T follicular helper cell (primary cell): ENCODE results near the gene GSK3A.

ENCODE experiments used
- DNase-seq: peaks from one replicate; pipeline ENCODE4 v3.0.0-alpha.2; 2020; ENCODE audit warnings: low read depth

The GSK3A gene

DNA sequence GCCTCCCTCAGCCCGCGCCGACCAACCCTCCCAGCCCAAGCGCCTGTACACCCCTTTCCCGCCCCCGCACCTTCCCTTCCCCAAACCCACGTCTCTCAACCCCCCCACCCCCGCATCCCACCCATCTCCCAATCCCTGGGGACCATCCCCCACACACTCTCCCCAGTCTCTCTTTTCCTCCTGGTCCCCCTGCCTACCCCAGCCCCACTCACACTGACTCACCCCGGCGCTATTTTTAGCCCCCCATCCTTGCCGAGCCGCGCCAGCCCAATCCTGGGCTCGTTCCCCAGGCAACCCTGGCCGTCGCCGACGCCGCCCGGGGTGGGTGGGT, 38.4 kb upstream of the GSK3A start:
- DNase-seq: peak; percentile 23

DNA sequence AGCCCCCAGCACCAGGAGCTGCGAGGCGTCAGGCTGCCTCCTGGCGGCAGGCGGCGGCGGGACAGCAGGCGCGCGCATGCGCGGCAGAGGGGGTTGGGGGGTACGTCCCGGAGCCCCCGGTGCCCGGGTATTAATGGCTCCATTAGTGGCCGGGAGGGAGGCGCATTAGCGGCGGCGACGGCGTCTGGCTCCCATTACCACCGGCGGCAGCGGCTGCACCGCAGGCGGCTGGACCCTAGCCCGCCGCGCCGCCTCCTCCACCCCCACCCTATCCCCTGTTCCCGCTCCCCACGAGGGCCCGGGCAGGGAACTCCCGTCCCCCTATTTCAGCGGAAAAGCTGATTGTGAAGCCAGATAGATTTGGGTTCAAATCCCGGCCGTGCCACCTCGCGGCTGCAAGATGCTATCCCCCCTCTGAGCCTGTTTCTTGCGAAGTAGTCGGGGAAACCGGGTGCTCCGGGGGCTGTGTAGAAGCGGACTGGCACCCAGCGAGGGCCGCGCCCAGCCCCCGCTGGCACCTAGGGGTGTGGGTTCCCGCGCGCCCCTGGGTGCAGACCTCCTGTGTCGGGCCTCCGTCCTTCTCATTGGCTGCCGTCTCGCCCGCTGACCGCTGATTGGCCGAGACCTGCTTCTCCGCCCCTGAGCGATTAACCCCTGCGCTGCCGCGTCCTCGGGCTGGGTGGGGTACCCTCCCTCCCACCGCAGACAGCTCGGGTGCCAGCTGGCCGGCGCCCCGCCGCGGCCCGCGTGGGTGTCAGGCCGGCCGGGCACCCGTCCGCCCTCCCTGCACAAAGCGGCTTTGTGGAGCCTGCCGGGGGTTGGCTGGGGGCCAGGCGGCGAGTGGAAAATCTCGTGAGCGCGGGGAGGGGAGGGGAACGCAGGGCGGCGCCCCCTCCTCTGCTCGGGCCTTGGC, 37.8 kb upstream of the GSK3A start:
- DNase-seq: peak; percentile 80

DNA sequence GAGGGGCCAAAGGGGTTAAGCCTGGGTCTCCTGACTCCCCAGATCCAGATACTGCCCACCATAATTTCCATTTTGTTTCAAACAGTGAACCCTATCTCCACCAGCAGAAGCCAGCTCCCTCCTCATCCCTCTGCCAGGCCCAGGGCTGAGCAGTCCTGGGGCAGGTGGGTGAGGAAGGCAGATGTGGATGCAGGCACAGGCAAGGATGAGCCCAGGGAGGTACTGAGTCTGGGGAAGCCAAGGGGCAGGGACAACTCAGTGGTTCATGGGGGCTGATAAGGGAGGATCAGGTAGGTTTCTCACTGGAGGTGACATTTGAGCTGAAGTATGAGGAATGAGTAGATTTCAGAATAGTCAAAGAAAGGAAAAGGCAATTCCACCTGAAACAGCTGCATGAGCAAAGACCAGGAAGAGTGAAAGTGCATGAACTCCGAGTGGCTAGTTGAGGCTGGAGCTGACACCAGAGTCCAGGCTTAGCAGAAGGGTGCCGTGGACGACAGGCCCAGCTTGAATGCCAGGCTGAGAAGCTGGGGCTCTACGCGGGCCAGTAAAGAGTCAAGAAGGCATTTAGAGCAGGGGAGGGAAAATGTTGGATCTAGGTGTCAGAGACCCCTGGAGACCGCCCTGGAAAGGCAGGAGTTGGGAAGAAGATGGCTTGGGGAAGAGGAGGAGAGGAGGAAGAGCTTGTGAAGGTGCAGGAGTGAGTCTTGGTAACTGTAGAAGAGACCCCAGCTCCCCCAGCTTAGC, 36.9 kb upstream of the GSK3A start:
- no peak for DNase-seq

DNA sequence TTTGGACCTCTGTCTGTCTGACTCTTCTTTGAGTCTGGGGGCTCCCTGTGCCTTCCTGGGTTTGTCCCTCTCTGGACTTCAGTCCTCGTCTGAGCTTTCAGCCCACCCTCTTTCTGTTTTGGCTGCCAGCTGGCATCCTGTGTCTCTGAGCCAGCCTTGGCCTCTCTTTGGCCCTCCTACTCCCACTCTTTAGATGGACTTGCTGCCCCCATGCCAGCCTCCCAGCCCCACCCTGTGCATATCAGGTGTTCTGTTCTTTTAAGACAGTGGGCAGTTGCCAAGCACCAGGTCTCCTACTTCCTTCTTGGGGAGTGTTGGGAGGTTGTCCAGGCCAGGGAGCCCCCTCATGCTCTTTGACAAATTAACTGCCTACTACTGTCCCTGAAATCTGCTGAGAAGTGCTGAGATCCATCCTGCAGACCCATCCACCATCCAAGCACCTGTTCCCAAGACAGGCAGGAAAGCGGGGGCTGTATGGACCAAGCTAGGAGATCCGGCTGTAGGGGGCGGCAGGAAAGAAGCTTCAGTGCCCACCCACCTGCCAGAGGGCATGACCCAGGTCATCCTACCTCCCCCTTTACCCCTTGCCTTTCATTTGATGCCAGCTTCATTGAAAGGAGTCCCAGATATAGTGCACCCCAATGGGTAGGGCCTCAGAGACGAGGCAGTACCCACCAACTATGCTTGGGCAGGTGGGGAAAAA, 36.2 kb upstream of the GSK3A start:
- DNase-seq: no peak

DNA sequence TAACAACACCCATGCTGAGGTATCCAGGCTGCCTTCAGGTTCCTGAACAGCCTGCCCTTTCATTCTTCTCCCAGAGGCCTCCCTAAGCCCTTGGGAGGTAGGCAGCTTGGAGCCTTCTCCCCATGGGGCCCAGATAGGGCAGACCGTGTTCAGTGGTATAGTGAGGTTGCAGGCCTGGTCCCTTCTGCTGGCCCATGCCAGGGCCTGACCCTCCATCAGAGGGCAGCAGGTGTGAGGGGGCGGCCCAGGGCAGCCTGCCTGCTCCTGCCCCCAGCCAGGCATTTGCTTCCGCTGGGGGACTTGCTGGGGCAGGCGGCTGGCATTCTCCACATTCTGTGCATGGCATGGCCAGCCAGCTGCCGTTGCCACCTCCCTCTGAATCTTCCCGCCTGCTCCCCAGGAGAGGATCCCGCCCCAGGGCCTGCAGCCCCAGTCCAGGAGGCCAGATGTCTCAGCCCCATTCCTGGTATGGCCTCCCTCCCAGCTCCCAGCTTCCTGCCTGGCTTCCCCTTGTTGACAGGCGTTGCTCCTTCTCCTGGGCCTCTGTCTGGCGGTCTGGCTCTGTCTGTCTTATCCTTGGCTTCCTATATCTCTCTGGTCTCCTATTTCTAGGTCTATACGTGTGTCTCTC, 35.5 kb upstream of the GSK3A start:
- DNase-seq: no peak

DNA sequence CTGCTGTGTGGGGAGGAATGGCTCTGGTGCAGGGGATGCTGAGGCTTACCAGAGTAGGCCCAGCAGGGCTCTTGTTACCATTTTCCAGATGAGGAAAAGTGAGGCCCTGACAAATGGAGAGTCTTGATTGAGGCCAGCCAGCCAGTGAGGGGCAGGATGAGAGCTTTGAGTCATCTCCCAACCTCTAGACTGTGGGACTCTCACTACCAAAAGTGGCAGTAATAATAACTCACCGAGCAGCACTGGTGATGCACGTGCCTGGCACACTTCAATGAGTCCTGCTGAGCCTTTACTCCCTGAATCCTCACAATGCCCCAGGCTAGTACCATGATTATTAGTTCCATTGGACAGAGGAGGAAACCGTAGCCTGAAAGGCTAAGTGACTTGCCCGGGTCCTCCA, 34.4 kb upstream of the GSK3A start:
- DNase-seq: no peak

DNA sequence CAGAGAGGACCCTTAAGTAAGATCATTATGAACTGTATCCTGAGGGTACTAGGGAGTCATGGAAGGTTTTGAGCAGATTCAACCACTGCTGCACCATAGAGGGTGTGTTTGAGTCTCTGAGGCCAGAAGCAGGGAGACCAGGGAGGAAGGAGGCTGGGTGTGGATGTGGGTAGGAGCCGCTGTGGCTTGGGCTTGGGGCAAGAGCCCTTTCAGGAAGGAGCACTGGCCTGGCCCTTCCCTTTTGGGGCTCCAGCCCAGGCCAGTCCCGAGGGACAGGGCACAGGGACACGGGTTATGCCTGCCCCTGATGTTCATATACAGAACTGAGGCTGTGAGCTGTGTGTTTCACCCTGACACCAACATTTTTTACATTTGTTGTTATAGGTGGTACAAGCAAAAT, 33.9 kb upstream of the GSK3A start:
- DNase-seq: no peak

DNA sequence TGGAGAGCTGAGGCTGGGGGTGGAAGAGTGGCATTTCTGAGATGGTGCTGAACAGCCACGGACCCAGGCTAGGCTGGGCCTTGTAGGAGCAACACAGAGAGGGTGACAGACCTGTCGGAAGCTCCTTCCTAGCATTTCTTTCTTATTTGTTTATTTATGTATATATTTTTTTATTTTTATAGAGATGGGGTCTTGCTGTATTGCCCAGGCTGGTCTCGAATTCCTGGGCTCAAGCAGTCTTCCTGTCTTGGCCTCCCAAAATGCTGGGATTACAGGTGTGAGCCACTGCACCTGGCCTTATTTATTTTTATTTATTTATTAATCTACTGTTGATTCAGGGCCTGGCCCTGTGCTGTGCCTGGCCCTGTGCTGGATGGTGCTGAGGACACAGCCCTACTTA, 33.1 kb upstream of the GSK3A start:
- DNase-seq: no peak

DNA sequence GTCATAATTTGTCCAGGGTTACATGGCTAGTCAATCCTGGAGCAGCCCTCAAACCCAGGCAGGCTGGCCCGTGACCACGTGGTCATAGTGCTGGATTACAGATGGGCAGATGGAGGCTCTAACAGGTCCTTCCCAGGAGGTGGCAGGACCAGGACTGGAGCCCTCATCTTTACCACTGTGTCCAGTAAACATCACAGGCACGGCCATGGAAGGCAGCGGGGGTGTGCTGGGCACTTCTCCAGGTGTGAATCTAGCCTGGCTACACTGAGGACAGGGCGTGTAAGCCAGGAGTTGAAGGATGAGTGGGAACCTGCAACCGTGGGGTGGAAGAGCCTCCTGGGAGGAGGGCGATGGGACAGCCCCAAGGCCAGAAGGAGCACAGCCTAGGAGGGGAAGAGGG, 32.7 kb upstream of the GSK3A start:
- DNase-seq: no peak

DNA sequence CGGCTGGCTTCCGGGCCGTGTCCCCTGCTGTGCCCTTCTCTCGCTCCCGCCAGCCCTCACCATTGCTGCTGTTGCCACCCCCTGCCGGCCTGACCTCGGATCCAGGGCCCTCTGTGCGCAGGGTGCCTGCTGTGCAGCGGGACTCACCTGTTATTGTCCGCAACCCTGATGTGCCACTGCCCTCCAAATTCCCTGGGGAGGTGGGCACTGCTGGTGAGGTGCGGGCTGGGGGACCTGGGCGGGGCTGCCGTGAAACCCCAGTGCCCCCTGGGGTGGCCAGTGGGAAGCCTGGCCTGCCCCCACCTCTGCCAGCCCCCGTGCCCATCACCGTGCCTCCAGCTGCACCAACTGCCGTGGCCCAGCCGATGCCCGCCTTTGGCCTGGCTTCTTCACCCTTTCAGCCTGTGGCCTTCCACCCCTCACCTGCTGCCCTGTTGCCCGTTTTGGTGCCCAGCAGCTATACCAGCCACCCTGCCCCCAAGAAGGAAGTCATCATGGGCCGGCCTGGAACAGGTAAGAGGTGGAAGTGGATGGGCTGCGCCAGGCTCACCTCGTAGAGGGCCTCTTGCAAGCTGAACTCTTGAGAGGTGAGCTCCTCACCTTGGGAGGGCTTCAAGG, 31.8 kb upstream of the GSK3A start:
- no peak for DNase-seq

DNA sequence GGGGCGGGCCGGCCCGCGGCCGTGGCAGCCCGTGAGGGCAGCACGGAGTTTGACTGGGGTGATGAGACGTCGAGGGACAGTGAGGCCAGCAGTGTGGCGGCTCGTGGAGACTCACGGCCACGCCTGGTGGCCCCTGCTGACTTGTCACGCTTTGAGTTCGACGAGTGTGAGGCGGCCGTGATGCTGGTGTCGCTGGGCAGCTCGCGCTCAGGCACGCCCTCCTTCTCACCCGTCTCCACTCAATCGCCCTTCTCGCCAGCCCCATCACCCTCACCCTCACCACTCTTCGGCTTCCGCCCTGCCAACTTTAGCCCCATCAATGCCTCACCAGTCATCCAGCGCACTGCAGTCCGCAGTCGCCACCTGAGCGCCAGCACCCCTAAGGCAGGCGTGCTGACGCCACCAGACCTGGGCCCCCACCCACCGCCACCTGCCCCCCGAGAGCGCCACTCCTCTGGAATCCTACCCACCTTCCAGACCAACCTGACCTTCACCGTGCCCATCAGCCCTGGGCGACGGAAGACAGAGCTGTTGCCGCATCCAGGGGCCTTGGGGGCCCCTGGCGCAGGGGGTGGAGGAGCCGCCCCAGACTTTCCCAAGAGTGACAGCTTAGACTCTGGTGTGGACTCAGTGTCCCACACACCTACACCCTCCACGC, 31.1 kb upstream of the GSK3A start:
- no peak for DNase-seq

DNA sequence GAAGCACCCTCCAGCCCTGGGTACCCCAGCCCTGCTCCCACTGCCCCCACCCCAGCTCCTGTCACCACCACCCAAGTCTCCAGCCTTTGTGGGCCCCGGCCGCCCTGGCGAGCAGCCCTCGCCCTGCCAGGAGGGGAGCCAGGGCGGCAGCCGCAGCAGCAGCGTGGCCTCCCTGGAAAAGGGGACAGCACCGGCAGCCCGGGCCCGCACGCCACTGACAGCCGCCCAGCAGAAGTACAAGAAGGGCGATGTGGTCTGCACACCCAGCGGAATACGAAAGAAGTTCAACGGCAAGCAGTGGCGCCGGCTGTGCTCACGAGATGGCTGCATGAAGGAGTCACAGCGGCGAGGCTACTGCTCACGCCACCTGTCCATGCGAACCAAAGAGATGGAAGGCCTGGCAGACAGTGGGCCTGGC, 30.6 kb upstream of the GSK3A start:
- no peak for DNase-seq

DNA sequence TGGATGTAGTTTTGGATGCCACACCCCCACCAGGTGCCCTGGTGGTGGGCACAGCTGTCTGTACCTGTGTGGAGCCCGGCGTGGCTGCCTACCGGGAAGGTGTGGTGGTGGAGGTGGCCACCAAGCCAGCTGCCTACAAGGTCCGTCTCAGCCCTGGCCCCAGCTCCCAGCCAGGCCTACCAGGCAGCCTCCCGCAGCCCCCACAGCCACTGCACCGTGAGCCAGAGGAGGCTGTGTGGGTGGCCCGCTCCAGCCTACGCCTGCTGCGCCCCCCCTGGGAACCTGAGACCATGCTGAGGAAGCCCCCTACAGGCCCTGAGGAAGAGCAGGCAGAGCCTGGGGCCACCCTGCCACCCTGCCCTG, 30.1 kb upstream of the GSK3A start:
- DNase-seq: no peak

DNA sequence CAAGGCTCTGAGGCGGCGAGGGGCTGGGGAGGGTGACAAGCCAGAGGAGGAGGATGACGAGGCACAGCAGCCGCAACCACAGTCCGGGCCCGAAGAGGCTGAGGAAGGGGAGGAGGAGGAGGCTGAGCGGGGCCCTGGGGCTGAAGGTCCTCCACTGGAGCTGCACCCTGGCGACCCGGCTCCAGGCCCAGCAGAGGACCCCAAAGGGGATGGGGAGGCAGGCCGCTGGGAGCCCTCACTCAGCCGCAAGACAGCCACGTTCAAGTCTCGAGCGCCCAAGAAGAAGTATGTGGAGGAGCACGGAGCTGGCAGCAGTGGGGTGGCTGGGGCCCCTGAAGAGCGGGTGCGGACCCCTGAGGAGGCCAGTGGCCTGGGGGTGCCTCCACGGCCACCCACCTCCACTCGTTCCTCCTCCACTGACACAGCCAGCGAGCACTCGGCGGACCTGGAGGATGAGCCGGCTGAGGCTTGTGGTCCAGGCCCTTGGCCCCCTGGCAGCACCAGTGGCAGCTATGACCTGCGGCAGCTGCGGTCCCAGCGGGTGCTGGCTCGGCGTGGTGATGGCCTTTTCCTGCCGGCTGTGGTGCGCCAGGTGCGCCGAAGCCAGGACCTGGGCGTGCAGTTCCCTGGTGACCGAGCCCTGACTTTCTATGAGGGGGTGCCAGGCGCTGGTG, 29.6 kb upstream of the GSK3A start:
- DNase-seq: no peak

DNA sequence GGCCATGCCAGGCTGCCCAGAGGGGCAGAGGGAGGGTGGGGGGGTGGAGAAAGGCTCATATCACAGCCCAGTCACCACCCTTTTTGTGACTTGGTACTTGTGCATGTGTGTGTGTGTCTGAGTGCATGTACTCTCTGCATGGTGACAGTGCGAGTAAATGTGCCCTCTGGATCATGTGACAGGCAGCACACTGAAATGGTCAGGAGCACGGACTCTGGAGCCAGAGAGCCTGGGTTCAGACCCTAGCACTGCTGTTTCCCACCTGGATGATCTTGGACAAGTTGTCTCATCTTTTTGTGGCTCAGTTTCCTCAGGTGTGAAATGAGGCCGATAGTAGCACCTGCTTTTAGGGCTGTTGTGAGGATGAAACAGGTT, 28.6 kb upstream of the GSK3A start:
- DNase-seq: no peak

DNA sequence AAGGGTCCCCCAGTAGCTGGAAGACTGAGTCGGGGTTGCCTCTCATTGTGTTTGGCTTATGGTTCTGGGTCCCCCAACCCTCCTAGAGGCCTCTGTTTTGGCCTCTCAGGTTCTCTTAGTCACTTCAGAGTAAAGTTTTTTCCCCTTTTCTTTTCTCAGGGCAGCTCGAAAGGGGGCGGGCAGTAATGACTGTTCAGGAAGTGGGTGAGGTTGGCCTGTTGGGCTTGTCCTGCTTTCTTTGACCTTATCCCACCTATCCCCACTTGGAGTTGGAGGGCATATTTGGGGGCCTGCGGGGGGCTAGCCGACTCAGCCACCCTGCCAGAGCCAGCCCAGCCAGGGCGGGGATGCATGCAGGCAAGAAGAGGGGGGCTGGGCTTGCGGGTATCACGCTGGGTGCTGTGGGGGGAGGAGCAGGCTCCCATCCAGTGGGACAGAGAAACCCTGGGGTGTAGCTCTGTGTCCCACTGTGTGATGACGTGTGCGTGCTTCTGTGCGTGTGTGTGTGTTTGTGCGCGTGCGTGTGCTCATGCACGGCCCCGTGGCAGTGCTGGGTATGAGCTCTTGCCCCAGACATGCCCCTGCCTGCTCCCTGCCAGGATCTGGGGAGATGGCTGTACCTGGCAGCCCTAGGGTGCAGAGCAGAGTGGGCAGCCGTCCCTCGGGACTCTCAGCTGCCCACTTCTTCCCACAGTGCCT, 28.1 kb upstream of the GSK3A start:
- peak; percentile 74 for DNase-seq

DNA sequence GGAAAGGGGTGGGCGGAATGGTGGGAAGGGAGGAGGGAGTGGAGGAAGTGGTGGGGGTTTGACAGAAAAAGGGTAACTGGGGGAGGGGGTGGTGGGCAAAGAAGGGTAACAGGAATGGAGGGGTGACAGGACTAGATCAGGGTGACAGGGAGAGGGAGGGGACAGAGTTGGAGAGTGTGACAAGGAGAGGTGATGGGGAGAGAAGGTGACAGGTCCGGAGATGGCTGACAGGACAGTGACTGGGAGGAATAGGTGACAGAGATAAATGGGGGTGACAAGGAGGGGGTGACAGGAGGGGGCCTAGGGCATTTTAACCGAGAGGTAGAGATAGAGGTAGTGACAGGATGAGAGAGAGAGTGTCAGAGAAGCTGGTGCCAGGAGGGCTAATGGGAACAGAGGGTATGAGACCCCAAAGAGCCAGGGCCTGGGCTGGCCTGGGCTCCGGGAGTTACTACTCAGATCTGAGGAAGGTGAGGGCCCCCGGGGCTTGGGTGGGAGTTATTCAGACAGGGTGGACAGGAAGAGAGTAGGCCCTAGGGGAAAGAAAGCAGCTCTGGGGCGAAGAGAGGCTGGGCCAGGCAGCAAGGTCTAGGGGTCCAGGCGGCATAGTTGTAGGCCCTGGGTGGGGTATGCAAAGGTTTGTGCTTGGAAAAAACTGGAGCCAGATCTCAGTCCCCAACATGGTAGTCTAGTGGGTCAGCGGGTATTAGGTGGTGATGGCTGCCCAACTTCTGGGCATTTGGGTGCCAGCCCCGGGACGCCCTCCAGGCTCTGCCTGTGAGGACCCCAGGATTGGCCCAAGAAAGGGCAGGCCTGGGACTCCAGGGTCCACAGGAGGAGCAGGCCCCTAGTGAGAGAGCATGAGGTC, 27.3 kb upstream of the GSK3A start:
- DNase-seq: no peak

DNA sequence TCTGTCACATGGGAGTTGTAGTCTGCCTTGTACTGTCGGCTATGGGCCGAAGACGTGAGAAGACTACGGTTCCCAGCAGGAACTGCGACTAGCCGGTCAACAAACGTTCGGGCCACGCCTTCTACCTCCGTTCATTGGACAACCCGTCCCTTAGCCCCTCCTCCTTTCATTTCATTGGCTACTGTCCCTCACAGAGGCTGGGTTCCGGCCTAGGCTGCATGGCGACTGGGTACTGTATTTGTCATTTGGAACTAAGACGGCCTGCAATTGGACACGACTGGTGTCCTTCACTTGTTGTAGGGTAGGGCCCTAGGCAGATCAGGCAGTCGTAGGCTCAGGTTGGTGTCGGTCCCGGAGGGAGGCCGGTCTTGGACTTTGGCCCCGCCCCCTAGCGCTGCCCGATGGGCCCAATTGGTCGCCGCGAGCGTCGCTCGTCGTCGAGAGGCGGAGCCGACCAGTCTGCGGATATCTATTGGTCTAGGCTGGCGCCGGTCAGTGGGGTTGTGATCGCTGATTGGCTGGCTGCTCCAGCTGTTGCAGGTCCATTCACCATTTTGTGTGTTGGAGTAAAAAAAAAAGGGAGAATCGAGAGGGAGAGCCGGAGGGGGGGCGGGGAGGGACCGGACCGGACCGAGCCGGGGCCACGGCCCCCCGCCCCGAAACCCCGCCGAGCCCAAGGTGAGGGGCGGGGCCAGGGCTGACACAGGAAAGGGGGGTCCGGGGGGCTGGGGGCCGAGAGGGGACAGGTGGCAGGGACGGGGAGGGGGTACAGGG, 26.5 kb upstream of the GSK3A start, which contains the start of gene CIC:
Gene CIC (plus strand): TSS at position 549 of the 774 bp plus-strand sequence. CDS start 2,532 bp downstream, outside the sequence.
- DNase-seq: peak; percentile 99
